NCI-H524 treated with DMSO at 0.1 percent for 48 hours (cell line): ENCODE measurements around the gene PRKG1.
"Not testable (repeated sequence)": the region's sequence is repeated elsewhere in the genome, so short reads cannot be mapped to it uniquely, and the experiment has no call there.

Experiments used
- DNase-seq: peaks from one replicate; lab custom pipeline; 2025; lab: John Stamatoyannopoulos, UW

The PRKG1 gene

DNA sequence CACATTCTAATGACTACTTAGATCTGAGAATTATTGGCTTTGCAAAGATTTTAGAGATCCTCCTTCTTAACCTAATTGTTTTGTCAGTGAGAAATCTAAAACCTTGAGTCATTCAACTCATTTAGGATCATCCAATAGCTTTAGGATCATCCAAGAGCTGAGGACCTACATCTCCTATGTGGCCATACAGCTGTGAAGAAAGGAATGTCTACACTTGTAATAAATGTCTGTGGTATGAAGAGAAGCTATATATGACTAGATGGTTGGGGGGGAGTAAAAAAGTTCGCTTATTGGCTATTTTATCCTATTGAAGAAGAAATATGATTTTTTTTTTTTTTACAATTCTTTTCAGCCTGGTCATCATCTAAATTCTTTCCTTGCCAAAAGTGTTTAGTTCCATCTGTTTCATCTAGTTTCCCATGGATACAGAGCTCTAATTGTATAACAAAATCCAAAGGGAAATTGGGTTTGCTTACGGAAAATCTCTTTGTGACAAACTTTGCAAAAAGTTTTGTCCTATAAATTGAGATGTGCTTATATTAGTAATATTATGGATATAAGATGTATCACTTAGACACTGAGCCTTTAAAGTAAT lies 196.7 kb downstream of the PRKG1 start:
- no peak for DNase-seq

DNA sequence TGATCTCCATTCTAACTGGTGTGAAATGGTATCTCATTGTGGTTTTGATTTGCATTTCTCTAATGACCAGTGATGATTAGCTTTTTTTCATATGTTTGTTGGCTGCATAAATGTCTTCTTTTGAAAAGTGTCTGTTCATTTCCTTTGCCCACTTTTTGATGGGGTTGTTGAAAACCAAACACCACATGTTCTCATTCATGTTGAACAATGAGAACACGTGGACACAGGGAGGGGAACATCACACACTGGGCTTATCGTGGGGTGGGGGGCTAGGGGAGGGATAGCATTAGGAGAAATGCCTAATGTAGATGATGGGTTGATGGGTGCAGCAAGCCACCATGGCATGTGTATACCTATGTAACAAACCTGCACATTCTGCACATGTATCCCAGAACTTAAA lies 197.8 kb downstream of the PRKG1 start:
- DNase-seq, result not testable (repeated sequence)

GRCh38 chr10:51272555-51272954 lies 198.3 kb downstream of the PRKG1 start:
- DNase-seq, result no peak

- DNase-seq, result no peak
These were observed 199.3 kb downstream of the PRKG1 start for GRCh38 chr10:51273574-51273973.

DNA sequence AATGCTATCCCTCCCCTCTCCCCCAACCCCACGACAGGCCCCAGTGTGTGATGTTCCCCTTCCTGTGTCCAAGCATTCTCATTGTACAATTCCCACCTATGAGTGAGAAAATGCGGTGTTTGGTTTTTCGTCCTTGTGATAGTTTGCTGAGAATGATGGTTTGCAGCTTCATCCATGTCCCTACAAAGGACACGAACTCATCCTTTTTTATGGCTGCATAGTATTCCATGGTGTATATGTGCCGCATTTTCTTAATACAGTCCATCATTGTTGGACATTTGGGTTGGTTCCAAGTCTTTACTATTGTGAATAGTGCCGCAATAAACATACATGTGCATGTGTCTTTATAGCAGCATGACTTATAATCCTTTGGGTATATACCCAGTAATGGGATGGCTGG lies 201.8 kb downstream of the PRKG1 start:
- DNase-seq, result not testable (repeated sequence)

DNA sequence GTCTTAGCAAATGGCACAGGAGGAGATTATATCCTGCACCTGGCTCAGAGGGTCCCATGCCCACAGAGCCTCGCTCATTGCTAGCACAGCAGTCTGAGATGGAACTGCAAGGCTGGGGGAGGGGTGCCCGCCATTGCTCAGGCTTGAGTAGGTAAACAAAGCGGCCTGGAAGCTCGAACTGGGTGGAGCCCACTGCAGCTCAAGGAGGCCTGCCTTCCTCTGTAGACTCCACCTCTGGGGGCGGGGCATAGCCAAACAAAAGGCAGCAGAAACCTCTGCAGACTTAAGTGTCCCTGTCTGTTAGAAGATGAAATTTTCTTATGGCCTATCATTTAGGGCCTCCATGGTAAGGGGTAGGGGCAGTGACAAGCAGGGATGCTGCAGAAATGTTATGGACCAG lies 207.1 kb downstream of the PRKG1 start:
- DNase-seq, result not testable (repeated sequence)

DNA sequence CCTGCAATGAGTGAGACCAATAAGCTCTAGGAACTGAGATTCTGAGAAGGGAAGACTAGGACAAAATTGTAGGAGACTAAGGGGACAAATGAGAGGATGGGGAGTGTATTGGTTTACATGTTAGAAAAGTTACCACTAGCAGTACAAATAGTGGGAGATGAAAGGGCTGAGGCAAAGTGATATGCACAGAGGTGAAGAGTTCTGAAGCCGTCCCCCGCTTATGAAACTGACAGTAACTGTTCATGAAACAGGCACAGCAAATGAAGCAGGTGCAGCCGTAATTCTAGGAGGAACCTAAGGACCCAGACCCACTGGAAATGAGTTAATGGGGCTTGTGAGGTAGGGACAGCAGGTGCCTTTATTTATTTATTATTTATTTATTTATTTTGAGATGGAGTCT lies 211.3 kb downstream of the PRKG1 start:
- DNase-seq, result no peak

- DNase-seq, result no peak
These were observed 214.2 kb downstream of the PRKG1 start for GRCh38 chr10:51288511-51288910.

GRCh38 chr10:51289519-51289918 lies 215.2 kb downstream of the PRKG1 start:
- DNase-seq, result no peak

DNA sequence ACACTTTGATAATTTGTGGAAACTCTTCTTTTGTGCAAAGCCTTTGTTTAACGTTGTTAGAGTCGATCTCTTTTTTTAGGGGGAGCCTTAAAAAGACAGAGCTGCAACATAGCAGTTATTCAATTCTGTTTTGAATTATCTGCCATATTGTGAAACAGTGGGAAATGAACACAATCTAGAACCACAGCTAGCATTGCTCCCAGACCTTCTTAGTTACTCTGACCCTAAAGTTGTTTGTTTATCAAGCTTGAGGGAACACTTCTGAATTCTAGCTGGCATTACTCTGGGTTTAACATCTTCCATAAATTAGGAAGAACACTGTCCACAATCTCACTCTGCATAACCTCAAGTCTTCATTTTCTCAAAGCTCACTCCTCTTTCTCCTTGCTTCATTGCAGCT lies 217.7 kb downstream of the PRKG1 start:
- DNase-seq, result no peak

DNA sequence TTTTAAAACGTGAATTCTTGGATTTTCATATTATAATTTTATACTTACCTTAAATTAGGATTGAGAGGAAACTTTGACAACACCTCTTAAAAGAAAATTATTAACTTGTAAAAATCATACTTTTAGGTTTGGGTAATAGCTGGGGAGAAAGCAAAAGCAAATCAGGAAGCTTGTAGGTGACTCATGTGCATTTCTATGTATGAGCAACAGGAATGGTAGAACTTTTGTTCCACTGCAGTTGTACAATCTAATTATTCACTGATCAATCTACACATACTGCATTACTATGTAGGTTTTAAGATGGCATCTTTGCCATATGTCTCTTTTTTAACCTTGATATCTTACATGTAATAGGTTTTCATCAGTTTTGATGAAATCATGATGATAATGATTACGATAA lies 223.2 kb downstream of the PRKG1 start:
- DNase-seq, result no peak

- no peak for DNase-seq
These were observed 226.5 kb downstream of the PRKG1 start for GRCh38 chr10:51300617-51301304.

- DNase-seq, result no peak
These were observed 227.4 kb downstream of the PRKG1 start for GRCh38 chr10:51301644-51302043.

DNA sequence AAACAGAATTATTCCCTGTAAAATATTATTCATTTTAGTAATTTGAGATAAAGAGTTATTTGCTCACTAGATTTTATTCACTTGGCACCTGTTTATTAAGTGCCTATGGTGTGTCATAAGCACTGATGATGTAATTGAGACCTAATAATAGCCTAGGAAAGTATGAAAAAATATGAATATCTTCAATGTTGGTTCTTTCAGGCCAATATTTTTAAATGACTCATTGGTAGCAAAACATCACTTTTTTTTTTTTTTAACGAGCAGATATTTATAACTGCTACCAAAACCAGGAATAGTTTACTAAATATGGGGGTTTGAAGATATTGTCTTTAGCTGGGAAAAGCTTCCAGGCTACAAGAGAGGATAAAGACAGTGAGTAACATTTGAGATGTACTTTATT lies 228.0 kb downstream of the PRKG1 start:
- DNase-seq, result no peak

DNA sequence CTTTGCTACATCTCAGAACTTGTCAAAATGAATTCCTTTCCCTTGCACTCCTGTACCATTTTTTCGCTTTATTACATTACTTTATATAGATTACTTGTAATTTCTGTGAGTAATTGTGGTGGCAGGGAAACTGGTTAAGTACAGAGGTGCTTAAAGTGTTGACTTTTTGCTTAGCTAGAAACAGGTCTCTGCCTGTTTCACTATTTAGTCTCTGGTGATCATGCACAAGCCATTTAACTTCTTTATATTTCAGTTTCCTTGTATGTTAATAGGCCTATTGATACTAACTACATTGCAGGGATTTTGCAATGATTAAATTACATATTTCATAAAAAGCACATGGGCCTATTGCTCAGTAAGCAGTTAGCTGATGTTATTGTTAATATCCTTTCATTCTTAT lies 233.8 kb downstream of the PRKG1 start:
- no peak for DNase-seq

GRCh38 chr10:51311228-51311627 lies 236.9 kb downstream of the PRKG1 start:
- no peak for DNase-seq

DNA sequence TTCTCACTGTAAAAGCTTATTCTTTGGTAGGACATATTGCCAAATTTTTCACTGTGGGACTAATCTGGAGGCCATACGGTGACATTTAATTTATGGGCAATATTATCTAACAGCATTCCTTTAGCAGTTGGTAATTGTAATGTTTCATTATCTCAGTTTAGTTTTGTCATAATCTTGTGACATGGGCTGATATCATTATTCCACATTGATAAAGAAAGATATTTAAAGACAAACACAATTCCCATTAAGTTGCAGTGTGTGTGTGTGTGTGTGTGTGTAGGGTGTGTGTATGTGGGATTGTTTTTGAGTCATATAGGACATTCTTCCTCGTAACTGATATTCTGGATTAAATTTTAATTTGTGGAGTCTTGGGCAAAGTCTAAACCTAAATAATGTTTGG lies 238.5 kb downstream of the PRKG1 start:
- no peak for DNase-seq

DNA sequence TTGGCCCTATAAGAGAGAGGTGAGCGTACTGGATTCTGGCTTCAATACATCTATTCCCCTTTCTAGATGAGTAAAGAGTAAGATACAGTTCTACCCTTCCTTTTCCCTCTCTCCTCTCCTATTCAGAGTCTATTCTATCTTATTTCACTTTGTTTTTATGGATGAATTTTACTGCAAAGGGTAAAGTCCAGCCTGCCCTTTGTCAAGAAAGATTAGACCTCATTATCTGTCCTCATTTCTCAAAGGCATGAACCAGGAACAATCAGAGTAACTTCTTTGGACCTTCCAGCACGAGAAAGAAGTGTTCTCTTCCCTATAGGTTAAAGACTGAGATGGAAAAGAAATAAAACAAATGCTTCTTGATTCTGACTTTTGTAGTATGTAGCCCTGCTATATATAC lies 239.0 kb downstream of the PRKG1 start:
- DNase-seq, result no peak

DNA sequence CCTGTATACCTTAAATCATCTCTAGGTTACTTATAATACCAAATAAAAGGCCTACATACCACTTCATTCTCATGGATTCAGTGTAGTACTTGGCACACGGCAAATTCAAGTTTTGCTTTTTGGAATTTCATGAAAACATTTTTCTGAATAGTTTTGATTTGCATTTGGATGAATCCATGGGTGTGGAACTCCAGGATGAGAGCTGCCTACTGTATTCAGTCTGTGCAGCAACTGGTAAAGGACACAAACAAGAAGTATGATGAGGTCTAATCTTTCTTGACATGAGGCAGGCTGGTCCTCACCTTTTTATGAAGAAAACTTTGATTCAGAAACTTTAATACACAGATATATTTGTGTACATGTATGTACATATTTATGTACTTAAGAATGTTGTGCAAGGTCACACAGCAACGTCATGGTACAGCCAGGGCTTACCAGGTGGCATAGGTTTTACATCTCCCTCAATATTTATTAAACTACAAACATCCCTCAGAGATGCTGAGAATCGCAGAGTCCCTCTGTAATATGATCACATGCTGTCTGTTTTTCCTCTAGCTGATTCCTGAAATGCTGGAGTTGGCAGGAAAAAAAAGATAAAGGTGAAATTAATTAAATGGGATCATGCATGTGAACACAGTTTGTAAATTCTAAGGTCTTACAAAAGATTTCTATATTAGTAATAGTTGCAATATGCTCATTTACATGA lies 239.6 kb downstream of the PRKG1 start:
- DNase-seq, result no peak

GRCh38 chr10:51314481-51314880 lies 240.2 kb downstream of the PRKG1 start:
- no peak for DNase-seq

DNA sequence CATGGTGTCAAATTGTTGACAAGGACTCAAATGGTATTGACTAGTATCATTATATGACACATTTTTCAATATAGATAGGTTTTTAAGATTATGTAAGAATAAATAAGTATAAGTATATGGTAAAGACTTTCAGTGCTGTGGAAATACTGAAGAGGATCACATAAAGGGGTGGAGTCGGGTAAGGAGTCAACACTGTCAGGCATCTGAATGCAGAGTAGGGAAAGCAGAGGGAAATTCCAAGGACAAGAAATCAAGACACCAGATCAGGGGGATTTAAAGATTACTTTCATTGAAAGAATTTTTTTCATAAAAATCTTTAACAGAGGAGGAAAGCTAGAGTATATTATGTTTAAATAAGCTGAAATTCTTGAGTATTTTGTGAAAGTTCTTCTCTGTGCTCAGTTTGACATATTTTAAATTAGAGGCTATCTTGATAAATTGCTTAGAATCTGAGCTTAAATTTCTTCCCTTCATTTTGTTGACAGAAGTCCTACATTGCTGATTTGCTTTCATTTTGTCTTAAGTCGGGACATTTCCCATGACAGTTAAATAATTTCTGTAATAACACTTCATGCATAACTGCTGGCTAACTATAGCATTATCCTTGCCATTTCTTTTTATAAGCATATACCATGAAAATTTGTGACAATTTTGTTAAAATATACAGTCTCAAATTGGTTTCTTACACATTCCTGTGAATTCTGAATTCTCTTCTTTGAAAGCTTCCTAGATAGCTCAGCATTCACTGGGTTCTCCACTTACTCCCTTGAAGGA lies 244.3 kb downstream of the PRKG1 start:
- no peak for DNase-seq

DNA sequence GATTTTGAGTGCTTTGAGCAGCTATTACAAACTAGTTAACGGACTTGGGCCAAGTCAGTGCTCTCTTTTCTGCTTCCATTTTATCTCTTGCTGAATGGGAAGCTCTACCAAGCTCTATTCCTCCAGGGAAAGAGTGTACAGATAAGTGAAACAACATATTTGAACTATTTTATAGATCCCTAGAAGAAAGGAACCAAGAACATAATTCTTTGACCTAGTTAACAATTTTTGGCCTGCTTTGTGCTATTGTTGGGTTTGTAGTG lies 244.8 kb downstream of the PRKG1 start:
- no peak for DNase-seq

DNA sequence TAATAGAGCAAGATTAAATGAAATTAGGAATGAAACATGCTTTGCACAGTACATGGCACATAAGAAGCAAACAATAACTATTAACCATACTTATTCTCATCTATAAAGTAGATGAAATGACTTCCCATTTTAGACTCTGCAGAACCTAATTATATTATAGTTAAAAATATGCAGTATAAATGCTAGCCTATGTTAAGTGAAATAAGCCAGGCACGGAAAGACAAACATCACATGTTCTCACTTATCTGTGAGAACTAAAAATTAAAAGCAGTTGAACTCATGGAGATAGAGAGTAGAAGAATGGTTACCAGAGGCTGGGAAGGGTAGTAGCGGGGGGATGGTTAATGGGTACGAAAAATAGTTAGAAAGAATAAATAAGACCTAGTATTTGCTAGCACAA lies 247.0 kb downstream of the PRKG1 start:
- DNase-seq, result no peak
